Prostate gland (tissue), 2 donors: ENCODE data around the gene GBA3.

Source experiments
- POLR2A ChIP-seq: fragments of 450-650 bp; IDR thresholded peaks from one replicate; pipeline ENCODE4 v1.6.1; 2016; ENCODE audit warnings: antibody characterized with exemption, mild to moderate bottlenecking
- POLR2AphosphoS5 ChIP-seq: sonication (generic); formaldehyde crosslinking; IDR thresholded peaks from one replicate; pipeline ENCODE4 v1.6.1; 2017; ENCODE audit warnings: antibody characterized with exemption
- TF ChIP-seq, protein P1 (sequence below), 4 experiments: fragments of 200-600 bp in 2 of 4; fragments of 450-650 bp in 2 of 4; sonication (generic) in 2 of 4; IDR thresholded peaks; 1 replicate in 3 of 4; 2 replicates in 1 of 4; pipeline ENCODE4 v1.5.1; 2016 to 2019; ENCODE audit warnings: antibody characterized with exemption in 4 of 4, mild to moderate bottlenecking in 2 of 4, moderate library complexity in 2 of 4

DNA sequence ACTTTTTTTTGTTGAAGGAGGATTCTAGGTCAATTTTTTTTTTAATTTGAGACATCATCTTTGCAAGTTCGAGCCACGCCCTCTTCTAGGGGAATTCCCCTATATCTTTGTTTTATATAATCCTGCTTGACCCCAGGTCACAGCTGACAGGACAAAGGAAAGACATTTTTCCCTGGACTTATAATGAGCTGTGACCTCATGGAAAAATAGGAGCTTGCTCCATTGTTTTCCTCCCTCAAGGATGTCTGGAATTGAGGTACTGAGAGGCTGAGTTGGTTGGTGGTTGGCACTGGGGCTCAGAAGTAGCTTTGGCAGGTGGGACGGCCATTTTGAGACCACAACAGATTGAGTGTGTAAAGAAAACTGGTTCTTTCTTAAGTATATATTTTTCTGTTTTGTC lies 49.0 kb downstream of the GBA3 start:
- TF ChIP-seq POLR2A = no peak
- TF ChIP-seq, protein P1, sequence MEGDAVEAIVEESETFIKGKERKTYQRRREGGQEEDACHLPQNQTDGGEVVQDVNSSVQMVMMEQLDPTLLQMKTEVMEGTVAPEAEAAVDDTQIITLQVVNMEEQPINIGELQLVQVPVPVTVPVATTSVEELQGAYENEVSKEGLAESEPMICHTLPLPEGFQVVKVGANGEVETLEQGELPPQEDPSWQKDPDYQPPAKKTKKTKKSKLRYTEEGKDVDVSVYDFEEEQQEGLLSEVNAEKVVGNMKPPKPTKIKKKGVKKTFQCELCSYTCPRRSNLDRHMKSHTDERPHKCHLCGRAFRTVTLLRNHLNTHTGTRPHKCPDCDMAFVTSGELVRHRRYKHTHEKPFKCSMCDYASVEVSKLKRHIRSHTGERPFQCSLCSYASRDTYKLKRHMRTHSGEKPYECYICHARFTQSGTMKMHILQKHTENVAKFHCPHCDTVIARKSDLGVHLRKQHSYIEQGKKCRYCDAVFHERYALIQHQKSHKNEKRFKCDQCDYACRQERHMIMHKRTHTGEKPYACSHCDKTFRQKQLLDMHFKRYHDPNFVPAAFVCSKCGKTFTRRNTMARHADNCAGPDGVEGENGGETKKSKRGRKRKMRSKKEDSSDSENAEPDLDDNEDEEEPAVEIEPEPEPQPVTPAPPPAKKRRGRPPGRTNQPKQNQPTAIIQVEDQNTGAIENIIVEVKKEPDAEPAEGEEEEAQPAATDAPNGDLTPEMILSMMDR (IDR thresholded peaks at IDR 0.05) = no peak
- TF ChIP-seq POLR2AphosphoS5 = no peak
